ENCODE measurements around the gene TBP. TPM values are rescaled to one million over a fixed set of nuclear protein-coding genes. Genes with fewer than 3 reads are reported as not detected.

TBP gene
- total and polyA plus RNA-seq, 12 donors = 6.3 to 10.3 (median 7.6) TPM

DNA sequence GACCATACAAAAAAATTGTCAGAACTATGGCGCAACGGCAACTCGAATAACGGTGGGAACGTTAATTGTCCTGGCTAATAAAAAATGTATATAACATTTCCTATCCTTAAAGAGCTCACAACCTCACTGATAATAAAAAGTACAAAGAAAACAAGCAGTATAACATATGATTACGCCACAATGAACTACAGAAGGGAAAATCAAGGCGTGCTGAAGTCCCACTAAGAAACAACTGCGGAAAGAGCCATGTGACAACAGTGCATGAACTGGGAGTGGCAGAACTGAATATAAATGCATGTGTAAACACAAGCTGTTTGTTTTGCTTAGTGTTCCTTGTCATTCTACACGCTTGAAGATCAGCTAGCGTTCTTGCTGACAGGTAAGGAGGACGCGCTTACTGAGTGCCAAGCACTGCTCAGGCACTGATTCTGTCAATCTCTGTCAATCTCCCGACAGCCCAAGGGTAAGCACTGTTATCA is 596 bp upstream of the TBP start:
- no peaks in the 10 kb centered on the region for H3K27me3 ChIP-seq
- peak overlapping the region; percentile 37 to 94 (median 88) for H3K4me3 ChIP-seq
- H3K27ac ChIP-seq = peak overlapping the region; percentile 88 to 97 (median 94)
- intact Hi-C loops (cut with DNase I) = loop anchor here in 7 of 10 donors (1.0 to 10.0 kb wide), 5 partner anchors 31 to 1339 kb away; partner anchors contain the start of genes DYNLT2 (in 7 of the 7), ERMARD (in 7 of the 7) and PDCD2 (in 3 of the 7)
- H3K9me3 ChIP-seq = no peaks in the 10 kb centered on the region
- DNase-seq (no peak), ATAC-seq (peak; percentile 21 to 67 (median 41))
- TF ChIP-seq, protein P1, sequence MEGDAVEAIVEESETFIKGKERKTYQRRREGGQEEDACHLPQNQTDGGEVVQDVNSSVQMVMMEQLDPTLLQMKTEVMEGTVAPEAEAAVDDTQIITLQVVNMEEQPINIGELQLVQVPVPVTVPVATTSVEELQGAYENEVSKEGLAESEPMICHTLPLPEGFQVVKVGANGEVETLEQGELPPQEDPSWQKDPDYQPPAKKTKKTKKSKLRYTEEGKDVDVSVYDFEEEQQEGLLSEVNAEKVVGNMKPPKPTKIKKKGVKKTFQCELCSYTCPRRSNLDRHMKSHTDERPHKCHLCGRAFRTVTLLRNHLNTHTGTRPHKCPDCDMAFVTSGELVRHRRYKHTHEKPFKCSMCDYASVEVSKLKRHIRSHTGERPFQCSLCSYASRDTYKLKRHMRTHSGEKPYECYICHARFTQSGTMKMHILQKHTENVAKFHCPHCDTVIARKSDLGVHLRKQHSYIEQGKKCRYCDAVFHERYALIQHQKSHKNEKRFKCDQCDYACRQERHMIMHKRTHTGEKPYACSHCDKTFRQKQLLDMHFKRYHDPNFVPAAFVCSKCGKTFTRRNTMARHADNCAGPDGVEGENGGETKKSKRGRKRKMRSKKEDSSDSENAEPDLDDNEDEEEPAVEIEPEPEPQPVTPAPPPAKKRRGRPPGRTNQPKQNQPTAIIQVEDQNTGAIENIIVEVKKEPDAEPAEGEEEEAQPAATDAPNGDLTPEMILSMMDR (IDR thresholded peaks at IDR 0.05) = no peak
- H3K4me1 ChIP-seq = peaks cover 8 to 59% (median 55%) of the 10 kb centered on the region in 9 donors
- H3K36me3 ChIP-seq = peaks cover 0 to 42% (median 3%) of the 10 kb centered on the region in 9 donors
- 0% methylated on average over 13 of the region's 13 CpGs for WGBS, 2 donors

DNA sequence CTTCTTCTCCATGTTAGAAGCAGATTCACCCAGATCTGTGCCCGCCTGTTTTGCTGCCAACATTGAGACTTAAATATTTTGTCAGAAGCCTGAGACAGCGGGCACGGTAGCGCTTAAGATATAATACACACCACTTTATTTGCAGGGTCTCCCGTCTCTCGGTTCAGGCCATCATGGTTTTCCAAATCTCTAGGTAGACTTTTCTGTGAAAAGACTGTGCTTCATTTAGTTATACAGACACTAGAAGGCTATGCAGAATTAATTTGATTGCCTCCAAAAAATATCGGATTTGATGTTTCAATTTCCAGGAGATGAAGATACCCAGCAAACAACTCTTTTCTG is 598 bp downstream of the TBP start:
- H3K27me3 ChIP-seq = no peaks in the 10 kb centered on the region
- no peak for DNase-seq
- H3K9me3 ChIP-seq = no peaks in the 10 kb centered on the region
- H3K36me3 ChIP-seq = peaks cover 0 to 42% (median 0%) of the 10 kb centered on the region in 9 donors
- TF ChIP-seq, protein P1 (IDR thresholded peaks at IDR 0.05) = no peak
- ATAC-seq = no peak
- H3K27ac ChIP-seq = peak overlapping the region; percentile 27 to 97 (median 94)
- H3K4me3 ChIP-seq = peak overlapping the region; percentile 61 to 94 (median 88)
- 0 to 1% methylated on average over 7 of the region's 7 CpGs for WGBS, 2 donors
- H3K4me1 ChIP-seq = peaks cover 2 to 51% (median 43%) of the 10 kb centered on the region in 9 donors
- intact Hi-C loops (cut with DNase I) = loop anchor here in 8 of 10 donors (1.0 to 10.0 kb wide), 5 partner anchors 30 to 1340 kb away; partner anchors contain the start of genes DYNLT2 (in 8 of the 8), ERMARD (in 8 of the 8) and PDCD2 (in 3 of the 8)

- DNase-seq (no peak), ATAC-seq (no peak)
- TF ChIP-seq, protein P1 (IDR thresholded peaks at IDR 0.05) = no peak
- peaks cover 2 to 46% (median 37%) of the 10 kb centered on the region in 9 donors for H3K4me1 ChIP-seq
- H3K27me3 ChIP-seq = no peaks in the 10 kb centered on the region
- H3K36me3 ChIP-seq = peaks cover 0 to 42% (median 4%) of the 10 kb centered on the region in 9 donors
- intact Hi-C loops (cut with DNase I) = loop anchor here in 5 of 10 donors (2.0 to 10.0 kb wide), 4 partner anchors 29 to 1341 kb away; partner anchors contain the start of genes PDCD2 (in 3 of the 5), DYNLT2 (in 2 of the 5) and ERMARD (in 2 of the 5)
- H3K4me3 ChIP-seq = peak overlapping the region in 9 of 10 donors; percentile 77 to 94 (median 89)
- no peaks in the 10 kb centered on the region for H3K9me3 ChIP-seq
- peak overlapping the region in 1 of 10 donors; percentile 95 for H3K27ac ChIP-seq
- 45 to 63% methylated on average over 3 of the region's 3 CpGs for WGBS, 2 donors
Observed at GRCh38 chr6:170555305-170555704, 1.1 kb downstream of the TBP start.

DNA sequence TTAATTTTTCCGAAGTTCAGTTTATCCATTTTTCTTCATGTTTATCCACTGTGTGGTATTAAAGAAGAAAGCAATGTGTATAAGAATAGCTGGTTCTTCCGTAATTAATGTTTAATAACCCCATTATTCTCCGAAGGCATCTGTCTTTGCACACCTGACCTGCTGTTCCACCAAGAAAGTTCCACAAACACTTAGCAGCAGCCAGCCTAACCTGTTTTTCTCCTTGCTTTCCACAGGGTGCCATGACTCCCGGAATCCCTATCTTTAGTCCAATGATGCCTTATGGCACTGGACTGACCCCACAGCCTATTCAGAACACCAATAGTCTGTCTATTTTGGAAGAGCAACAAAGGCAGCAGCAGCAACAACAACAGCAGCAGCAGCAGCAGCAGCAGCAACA is 7.4 kb downstream of the TBP start:
- intact Hi-C loops (cut with DNase I) = no loop called here
- ATAC-seq = no peak

More for the DNA sequence above, 7.4 kb downstream of the TBP start:
- 91 to 97% methylated on average over 4 of the region's 4 CpGs for WGBS, 2 donors
- no peak for DNase-seq
- Histone ChIP-seq H3K4me3 (no peak overlapping the region), H3K4me1 (peaks cover 0 to under 1% (median 0%) of the 10 kb centered on the region in 9 donors), H3K9me3 (no peaks in the 10 kb centered on the region), H3K27me3 (no peaks in the 10 kb centered on the region), H3K27ac (no peak overlapping the region), H3K36me3 (peaks cover 0 to 100% (median 47%) of the 10 kb centered on the region in 9 donors)
- TF ChIP-seq, protein P1 (IDR thresholded peaks at IDR 0.05) = no peak

Measured in heart right ventricle (tissue), 16 donors.